Breast epithelium (tissue), 4 donors: ENCODE data around the gene CUTC. TPM values are rescaled to one million over a fixed set of nuclear protein-coding genes. Genes with fewer than 3 reads are reported as not detected.
"Not testable (repeated sequence)": the region's sequence is repeated elsewhere in the genome, so short reads cannot be mapped to it uniquely, and the experiment has no call there.

Experiments used
- DNase-seq, 2 donors: peaks; one replicate each; pipeline ENCODE4 v3.0.0-alpha.2; 2019; ENCODE audit warnings: low spot score in 2 of 2
- H3K27ac ChIP-seq, 2 donors: fragments of 200-600 bp; sonication (generic) in 1 of 2; one replicate each; pipeline ENCODE4 v1.5.1; 2016 to 2019; ENCODE audit warnings: mild to moderate bottlenecking in 1 of 2
- H3K27me3 ChIP-seq, 2 donors: fragments of 200-600 bp; sonication (generic) in 1 of 2; one replicate each; pipeline versions ENCODE4 v1.5.1 to v1.6.0; 2017 to 2019; ENCODE audit warnings: control low read depth in 1 of 2, mild to moderate bottlenecking in 1 of 2
- H3K36me3 ChIP-seq: fragments of 200-600 bp; one replicate; pipeline ENCODE4 v1.5.1; 2019
- H3K4me1 ChIP-seq, 2 donors: fragments of 200-600 bp; sonication (generic); one replicate each; pipeline ENCODE4 v1.5.1; 2016 to 2019; ENCODE audit warnings: control low read depth in 1 of 2
- H3K4me3 ChIP-seq, 3 donors: fragments of 200-600 bp; sonication (generic); 1 replicate in 2 of 3; 2 replicates in 1 of 3; pipeline ENCODE4 v1.5.1; 2016 to 2019; ENCODE audit warnings: mild to moderate bottlenecking in 3 of 3, moderate library complexity in 2 of 3
- H3K9me3 ChIP-seq, 2 donors: fragments of 200-600 bp; sonication (generic) in 1 of 2; one replicate each; pipeline ENCODE4 v1.5.1; 2016 to 2019; ENCODE audit warnings: control low read depth in 1 of 2
- CTCF ChIP-seq, 3 donors: fragments of 450-650 bp; IDR thresholded peaks; one replicate each; pipeline ENCODE4 v1.5.1; 2016 to 2017; ENCODE audit warnings: antibody characterized with exemption in 3 of 3, mild to moderate bottlenecking in 3 of 3, moderate library complexity in 3 of 3
- POLR2A ChIP-seq: fragments of 450-650 bp; IDR thresholded peaks from one replicate; pipeline ENCODE4 v1.6.1; 2016; ENCODE audit warnings: antibody characterized with exemption, mild to moderate bottlenecking, moderate library complexity
- POLR2AphosphoS5 ChIP-seq, 3 donors: sonication (generic); formaldehyde crosslinking; IDR thresholded peaks; one replicate each; pipeline ENCODE4 v1.6.1; 2017; ENCODE audit warnings: antibody characterized with exemption in 3 of 3
- intact Hi-C: fragments of 100-400 bp; cut with DNase I; formaldehyde crosslinking; loops from one replicate; pipeline ENCODE4 v1.15.1; 2023; ENCODE audit warnings: low total_unique reads
- total RNA-seq, 3 donors: library from RNA; depleted of rRNA; stranded (reverse); fragments of >200 nt; gene quantifications; one replicate each; pipeline ENCODE4 v1.1.0, GENCODE V29; 2016

CUTC gene
- total RNA-seq, 3 donors from 2014 or later: 23.4 to 81.0 (median 33.4) TPM

GRCh38 chr10:99742701-99743100, 10.7 kb downstream of the CUTC start:
- no peaks in the 10 kb centered on the region for H3K4me1 ChIP-seq
- H3K4me3 ChIP-seq: no peak overlapping the region
- no peaks in the 10 kb centered on the region for H3K27me3 ChIP-seq
- H3K27ac ChIP-seq: no peak overlapping the region
- no peak for TF ChIP-seq POLR2A
- intact Hi-C loops: no loop called here
- peaks cover 36% of the 10 kb centered on the region for H3K36me3 ChIP-seq
- no peak for DNase-seq
- H3K9me3 ChIP-seq: peaks cover 0 to 18% of the 10 kb centered on the region in 2 donors

GRCh38 chr10:99743841-99744240, 11.8 kb downstream of the CUTC start:
- Histone ChIP-seq H3K9me3 (peaks cover 0 to 18% of the 10 kb centered on the region in 2 donors), H3K4me1 (no peaks in the 10 kb centered on the region), H3K4me3 (no peak overlapping the region), H3K36me3 (peaks cover 34% of the 10 kb centered on the region), H3K27me3 (no peaks in the 10 kb centered on the region), H3K27ac (no peak overlapping the region)
- DNase-seq: no peak
- TF ChIP-seq CTCF (IDR thresholded peaks at IDR 0.05) (no peak), POLR2A (no peak), POLR2AphosphoS5 (IDR thresholded peaks at IDR 0.05) (no peak)
- intact Hi-C loops: no loop called here

GRCh38 chr10:99746166-99746565, 14.1 kb downstream of the CUTC start:
- H3K27ac ChIP-seq, H3K4me1 ChIP-seq, H3K9me3 ChIP-seq, H3K4me3 ChIP-seq, intact Hi-C loops, H3K27me3 ChIP-seq, DNase-seq: not testable (repeated sequence)
- peaks cover 16% of the 10 kb centered on the region for H3K36me3 ChIP-seq

- no peak for DNase-seq
- H3K4me3 ChIP-seq: no peak overlapping the region
- intact Hi-C loops: no loop called here
- H3K27ac ChIP-seq: no peak overlapping the region
- H3K4me1 ChIP-seq: no peaks in the 10 kb centered on the region
- TF ChIP-seq CTCF (IDR thresholded peaks at IDR 0.05): no peak
- no peak for TF ChIP-seq POLR2A
- TF ChIP-seq POLR2AphosphoS5 (IDR thresholded peaks at IDR 0.05): no peak
- no peaks in the 10 kb centered on the region for H3K9me3 ChIP-seq
- no peaks in the 10 kb centered on the region for H3K36me3 ChIP-seq
- no peaks in the 10 kb centered on the region for H3K27me3 ChIP-seq
Observed at GRCh38 chr10:99748823-99749451, 16.9 kb downstream of the CUTC start.

- Histone ChIP-seq H3K4me3 (no peak overlapping the region), H3K27me3 (no peaks in the 10 kb centered on the region), H3K9me3 (no peaks in the 10 kb centered on the region), H3K36me3 (no peaks in the 10 kb centered on the region), H3K27ac (no peak overlapping the region), H3K4me1 (no peaks in the 10 kb centered on the region)
- TF ChIP-seq CTCF (IDR thresholded peaks at IDR 0.05): no peak
- TF ChIP-seq POLR2AphosphoS5 (IDR thresholded peaks at IDR 0.05): no peak
- no peak for TF ChIP-seq POLR2A
- intact Hi-C loops: no loop called here
- no peak for DNase-seq
Observed at GRCh38 chr10:99750641-99751040, 18.6 kb downstream of the CUTC start.

GRCh38 chr10:99754670-99755069, 22.6 kb downstream of the CUTC start:
- TF ChIP-seq POLR2AphosphoS5 (IDR thresholded peaks at IDR 0.05) (no peak), CTCF (IDR thresholded peaks at IDR 0.05) (no peak), POLR2A (no peak)
- H3K27ac ChIP-seq: no peak overlapping the region
- intact Hi-C loops: no loop called here
- no peaks in the 10 kb centered on the region for H3K27me3 ChIP-seq
- DNase-seq: no peak
- H3K9me3 ChIP-seq: no peaks in the 10 kb centered on the region
- H3K4me3 ChIP-seq: no peak overlapping the region
- no peaks in the 10 kb centered on the region for H3K4me1 ChIP-seq
- H3K36me3 ChIP-seq: peaks cover 6% of the 10 kb centered on the region
